Prostate gland (tissue), 2 donors: ENCODE data around the gene SQSTM1. TPM values are rescaled to one million over a fixed set of nuclear protein-coding genes. Genes with fewer than 3 reads are reported as not detected.

Experiments
- DNase-seq: peaks from one replicate; pipeline ENCODE4 v3.0.0-alpha.2; 2019; ENCODE audit warnings: low spot score
- H3K27ac ChIP-seq, 2 donors: fragments of 200-600 bp; sonication (generic); 2 replicates each; pipeline ENCODE4 v1.5.1; 2017 to 2019
- H3K27me3 ChIP-seq: fragments of 200-600 bp; sonication (generic); replicated peaks from 2 replicates; pipeline ENCODE4 v1.5.1; 2019; ENCODE audit not compliant: insufficient read depth
- H3K36me3 ChIP-seq, 2 donors: fragments of 200-600 bp; sonication (generic); 1 replicate in 1 of 2; 2 replicates in 1 of 2; pipeline versions ENCODE4 v1.5.1 to v1.8.1; 2017 to 2019
- H3K4me1 ChIP-seq: fragments of 200-600 bp; sonication (generic); replicated peaks from 2 replicates; pipeline ENCODE4 v1.5.1; 2019
- H3K4me3 ChIP-seq, 2 donors: fragments of 200-600 bp; sonication (generic); 2 replicates each; pipeline ENCODE4 v1.5.1; 2017 to 2019
- H3K9me3 ChIP-seq: fragments of 200-600 bp; sonication (generic); 2 replicates; pipeline ENCODE4 v1.5.1; 2017
- CTCF ChIP-seq, 4 experiments: fragments of 200-600 bp in 2 of 4; fragments of 450-650 bp in 2 of 4; sonication (generic) in 2 of 4; IDR thresholded peaks; 1 replicate in 3 of 4; 2 replicates in 1 of 4; pipeline ENCODE4 v1.5.1; 2016 to 2019; ENCODE audit warnings: antibody characterized with exemption in 4 of 4, mild to moderate bottlenecking in 2 of 4, moderate library complexity in 2 of 4
- POLR2A ChIP-seq: fragments of 450-650 bp; IDR thresholded peaks from one replicate; pipeline ENCODE4 v1.6.1; 2016; ENCODE audit warnings: antibody characterized with exemption, mild to moderate bottlenecking
- POLR2AphosphoS5 ChIP-seq: sonication (generic); formaldehyde crosslinking; IDR thresholded peaks from one replicate; pipeline ENCODE4 v1.6.1; 2017; ENCODE audit warnings: antibody characterized with exemption
- WGBS: methylation state at CpG from one replicate; pipeline ENCODE4 v1.1.5; 2018; 5-methylcytosine and 5-hydroxymethylcytosine counted together
- intact Hi-C: fragments of 100-400 bp; cut with DNase I; formaldehyde crosslinking; loops from one replicate; pipeline ENCODE4 v1.14.2; 2022
- total RNA-seq, 2 donors: library from RNA; depleted of rRNA; stranded (reverse); fragments of >200 nt; gene quantifications; one replicate each; pipeline ENCODE4 v1.1.0, GENCODE V29; 2016

Gene SQSTM1
- total RNA-seq, 2 donors from 2014 or later, result 377 to 527 TPM

- Histone ChIP-seq H3K36me3 (peaks cover 6 to 30% of the 10 kb centered on the region in 2 donors), H3K4me1 (peaks cover 2% of the 10 kb centered on the region), H3K27ac (no peak overlapping the region), H3K9me3 (no peaks in the 10 kb centered on the region), H3K27me3 (no peaks in the 10 kb centered on the region), H3K4me3 (no peak overlapping the region)
- TF ChIP-seq POLR2AphosphoS5 (no peak), POLR2A (no peak), CTCF (IDR thresholded peaks at IDR 0.05) (no peak)
- WGBS, result 94% methylated on average over 12 of the region's 12 CpGs
- intact Hi-C loops, result no loop called here
- DNase-seq, result no peak
Observed at GRCh38 chr5:179774442-179774841, 46.3 kb upstream of the SQSTM1 start.

DNA sequence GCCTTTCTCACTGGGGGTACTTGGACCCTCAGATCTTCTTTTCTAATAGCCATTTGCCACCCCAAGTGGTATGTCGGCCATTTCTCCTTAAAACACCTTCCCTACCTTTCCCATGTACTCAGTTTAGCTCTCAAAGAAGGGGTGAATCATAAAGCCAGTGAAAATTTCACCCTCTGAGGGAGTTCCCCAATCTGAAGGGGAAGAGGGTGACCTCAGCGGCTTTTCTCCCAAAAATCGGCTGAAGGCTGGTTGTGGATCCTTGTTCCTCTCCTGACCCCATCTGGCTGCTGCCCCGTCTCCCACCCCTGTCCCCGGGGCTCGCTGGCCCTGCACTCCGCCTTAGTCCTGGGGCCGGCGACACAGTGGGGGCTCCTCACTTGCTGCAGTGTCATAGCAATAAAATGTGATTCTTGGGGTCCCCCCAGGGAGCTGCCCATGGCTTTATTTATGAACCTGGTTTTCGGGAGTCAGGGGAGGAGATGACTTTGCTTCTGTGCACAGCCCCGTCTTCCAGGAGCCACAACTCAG lies 44.2 kb upstream of the SQSTM1 start:
- no peaks in the 10 kb centered on the region for H3K27me3 ChIP-seq
- no peaks in the 10 kb centered on the region for H3K9me3 ChIP-seq
- H3K27ac ChIP-seq, result no peak overlapping the region
- WGBS, result 81% methylated on average over 11 of the region's 11 CpGs
- intact Hi-C loops, result loop anchor here (1.0 kb wide), 1 partner anchor 16 kb away; no protein-coding TSS in a partner anchor
- peaks cover 0 to 25% of the 10 kb centered on the region in 2 donors for H3K36me3 ChIP-seq
- H3K4me1 ChIP-seq, result peaks cover 2% of the 10 kb centered on the region
- no peak for TF ChIP-seq POLR2AphosphoS5
- no peak overlapping the region for H3K4me3 ChIP-seq
- no peak for DNase-seq

- intact Hi-C loops, result no loop called here
Observed at GRCh38 chr5:179777456-179777855, 43.2 kb upstream of the SQSTM1 start.

DNA sequence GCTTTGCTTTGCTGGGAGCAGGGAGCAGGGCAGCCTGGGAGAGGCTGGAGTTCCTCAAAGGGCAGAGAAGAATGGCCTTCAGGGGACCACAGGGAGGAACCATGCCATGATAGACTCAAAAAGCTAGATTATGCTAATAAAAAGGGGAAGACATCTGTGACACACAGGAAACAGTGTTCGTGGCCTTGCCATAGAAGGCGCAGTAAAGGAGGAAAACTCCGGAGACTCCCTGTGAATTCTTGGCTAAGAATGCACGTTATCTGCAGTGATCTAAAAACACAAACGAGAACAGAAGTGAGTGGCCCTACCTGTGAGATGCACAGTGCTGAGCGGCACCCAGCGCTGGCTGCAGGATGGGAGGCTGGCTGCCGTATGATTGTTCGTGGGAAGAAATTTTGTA lies 42.8 kb upstream of the SQSTM1 start:
- no peaks in the 10 kb centered on the region for H3K9me3 ChIP-seq
- no peak overlapping the region for H3K4me3 ChIP-seq
- H3K27me3 ChIP-seq, result no peaks in the 10 kb centered on the region
- no peak for DNase-seq
- intact Hi-C loops, result no loop called here
- peak overlapping the region in 1 of 2 donors; percentile 9 for H3K27ac ChIP-seq
- peaks cover 0 to 21% of the 10 kb centered on the region in 2 donors for H3K36me3 ChIP-seq
- WGBS, result 31% methylated on average over 9 of the region's 9 CpGs
- TF ChIP-seq POLR2AphosphoS5, result peak; percentile 57
- TF ChIP-seq POLR2A, result no peak
- H3K4me1 ChIP-seq, result peaks cover 2% of the 10 kb centered on the region

More at GRCh38 chr5:179777456-179777855, 43.2 kb upstream of the SQSTM1 start:
- H3K27ac ChIP-seq, result no peak overlapping the region
- no peaks in the 10 kb centered on the region for H3K9me3 ChIP-seq
- H3K36me3 ChIP-seq, result peaks cover 0 to 22% of the 10 kb centered on the region in 2 donors
- H3K4me1 ChIP-seq, result peaks cover 2% of the 10 kb centered on the region
- TF ChIP-seq POLR2A, result no peak
- no peak for TF ChIP-seq CTCF (IDR thresholded peaks at IDR 0.05)
- no peak for TF ChIP-seq POLR2AphosphoS5
- H3K4me3 ChIP-seq, result no peak overlapping the region
- no peaks in the 10 kb centered on the region for H3K27me3 ChIP-seq
- no peak for DNase-seq
- 83% methylated on average over 10 of the region's 10 CpGs for WGBS

GRCh38 chr5:179778591-179778990 lies 42.1 kb upstream of the SQSTM1 start:
- WGBS, result 94% methylated on average over 4 of the region's 5 CpGs
- H3K36me3 ChIP-seq, result peaks cover 0 to 14% of the 10 kb centered on the region in 2 donors
- intact Hi-C loops, result no loop called here

More at GRCh38 chr5:179778591-179778990, 42.1 kb upstream of the SQSTM1 start:
- Histone ChIP-seq H3K27me3 (no peaks in the 10 kb centered on the region), H3K27ac (no peak overlapping the region), H3K4me3 (no peak overlapping the region), H3K9me3 (no peaks in the 10 kb centered on the region), H3K4me1 (peaks cover 2% of the 10 kb centered on the region)
- DNase-seq, result no peak
- TF ChIP-seq POLR2A (no peak), CTCF (IDR thresholded peaks at IDR 0.05) (no peak), POLR2AphosphoS5 (no peak)
